Activated CD4-positive, alpha-beta T cell treated with anti-CD3 and anti-CD28 coated beads, Interleukin-2, amount 50 U/mL, for 24 hours (primary cell): ENCODE data around the gene HAVCR1.
A peak's percentile ranks its signal among the peaks of the same experiment; 100 is the strongest.
"Not testable (repeated sequence)": the region's sequence is repeated elsewhere in the genome, so short reads cannot be mapped to it uniquely, and the experiment has no call there.

Source experiments
- DNase-seq, 2 donors: peaks; one replicate each; pipeline ENCODE4 v3.0.0-alpha.2; 2020; ENCODE audit warnings: low read depth in 1 of 2, low spot score in 1 of 2

Gene HAVCR1

DNA sequence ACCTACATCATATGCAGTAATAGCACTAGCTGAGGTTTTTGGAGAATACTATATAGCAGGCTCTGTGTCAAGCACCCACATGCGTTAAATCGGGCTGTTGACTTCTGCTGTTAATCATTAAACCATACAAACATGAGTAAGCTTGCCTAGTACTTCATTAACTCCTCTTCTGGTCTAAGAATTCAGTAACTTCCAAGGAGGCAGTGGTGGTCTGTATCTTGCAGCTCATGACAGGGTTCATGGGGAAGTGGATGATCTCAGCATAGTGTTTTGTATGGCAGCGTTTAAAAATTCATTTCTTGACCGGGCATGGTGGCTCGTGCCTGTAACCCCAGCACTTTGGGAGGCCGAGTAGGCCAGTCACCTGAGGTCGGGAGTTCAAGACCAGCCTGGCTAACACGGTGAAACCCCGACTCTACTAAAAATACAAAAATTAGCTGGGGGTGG is at the start of gene HAVCR1:
HAVCR1 (minus strand) TSS at position 24 of the 447 bp plus-strand sequence. CDS start 1,173 bp downstream, outside the sequence.
- no peak for DNase-seq

DNA sequence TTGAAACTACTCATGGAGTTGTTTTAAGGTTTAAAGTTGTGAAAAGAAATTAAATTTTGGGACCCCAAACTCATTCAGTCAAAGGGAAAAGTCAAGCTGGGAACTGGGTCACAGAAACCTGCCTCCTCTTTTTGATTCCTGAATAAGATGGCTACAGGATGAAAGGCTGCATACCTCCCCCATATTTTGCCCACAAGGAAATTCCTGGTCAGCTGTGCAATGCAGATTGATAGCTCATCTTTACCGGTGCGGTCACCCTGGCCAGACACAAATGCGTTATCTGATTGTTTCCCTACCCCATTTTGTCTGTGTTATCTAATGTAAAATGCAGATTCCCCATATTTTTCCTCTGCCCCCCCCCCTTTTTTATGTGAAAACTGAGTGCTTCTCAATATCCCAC is 48.6 kb upstream of the HAVCR1 start:
- DNase-seq = no peak

DNA sequence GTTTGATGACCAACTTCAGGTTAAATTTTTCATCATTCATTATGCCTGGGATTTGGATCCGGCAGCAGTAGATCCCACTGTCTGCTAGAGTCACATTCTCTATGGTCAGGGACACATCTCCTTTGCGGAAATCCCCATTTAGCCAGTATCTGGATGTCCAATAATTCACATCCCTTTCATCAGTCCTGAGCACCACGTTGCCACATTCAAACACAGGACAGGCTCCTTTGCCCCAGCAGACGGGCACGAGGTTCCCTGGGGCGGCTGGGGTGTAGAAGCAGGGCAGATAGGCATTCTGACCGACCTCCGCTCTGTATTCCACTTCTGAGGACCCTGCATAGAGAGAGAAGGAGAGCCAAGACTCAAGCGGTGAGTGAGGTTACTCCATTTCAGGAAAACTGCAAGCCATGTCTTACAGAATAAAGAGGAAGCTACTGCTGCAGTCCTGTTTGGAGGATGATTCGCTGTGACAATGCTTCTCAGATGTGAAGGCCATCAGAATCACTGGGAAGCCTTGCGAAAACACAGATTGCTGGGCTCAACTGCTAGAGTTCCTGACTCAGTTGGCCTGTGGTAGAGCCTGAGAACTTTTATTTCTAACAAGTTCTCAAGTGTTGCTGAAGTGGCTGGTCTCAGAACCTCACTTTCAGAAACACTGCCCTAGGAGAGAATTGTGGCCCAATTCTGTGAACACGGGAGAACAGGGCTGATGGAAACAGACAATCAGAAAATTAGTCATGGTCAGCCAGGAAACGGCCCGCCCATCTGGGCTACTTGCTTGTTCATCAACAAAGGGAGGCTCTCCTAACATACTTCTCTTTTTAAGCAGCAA is 47.9 kb upstream of the HAVCR1 start:
- no peak for DNase-seq

DNA sequence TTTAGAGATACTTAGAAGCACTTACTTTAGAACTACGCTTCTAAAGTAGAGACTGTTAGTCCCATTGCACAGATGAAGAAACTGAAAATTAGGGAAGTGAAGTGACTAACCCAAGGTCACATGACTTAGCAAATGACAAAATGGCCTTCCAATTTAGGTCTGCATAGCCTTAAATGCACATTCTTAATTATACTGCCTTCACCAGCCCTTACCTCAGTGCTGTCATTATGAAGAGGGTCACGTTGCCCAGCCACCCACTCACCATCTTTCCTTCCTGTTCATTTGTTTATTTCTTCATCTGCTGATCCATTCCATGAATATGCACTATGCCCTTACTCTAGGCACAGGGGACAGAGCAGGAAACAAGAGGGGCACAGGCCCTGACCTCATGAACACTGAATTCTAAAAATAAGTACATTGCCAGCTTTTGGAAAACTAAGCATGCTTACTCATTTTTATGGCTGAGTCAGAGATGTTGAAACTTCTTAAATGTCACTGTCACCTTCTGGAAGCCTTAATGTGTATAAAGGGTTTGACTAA is 41.3 kb upstream of the HAVCR1 start:
- DNase-seq = no peak

DNA sequence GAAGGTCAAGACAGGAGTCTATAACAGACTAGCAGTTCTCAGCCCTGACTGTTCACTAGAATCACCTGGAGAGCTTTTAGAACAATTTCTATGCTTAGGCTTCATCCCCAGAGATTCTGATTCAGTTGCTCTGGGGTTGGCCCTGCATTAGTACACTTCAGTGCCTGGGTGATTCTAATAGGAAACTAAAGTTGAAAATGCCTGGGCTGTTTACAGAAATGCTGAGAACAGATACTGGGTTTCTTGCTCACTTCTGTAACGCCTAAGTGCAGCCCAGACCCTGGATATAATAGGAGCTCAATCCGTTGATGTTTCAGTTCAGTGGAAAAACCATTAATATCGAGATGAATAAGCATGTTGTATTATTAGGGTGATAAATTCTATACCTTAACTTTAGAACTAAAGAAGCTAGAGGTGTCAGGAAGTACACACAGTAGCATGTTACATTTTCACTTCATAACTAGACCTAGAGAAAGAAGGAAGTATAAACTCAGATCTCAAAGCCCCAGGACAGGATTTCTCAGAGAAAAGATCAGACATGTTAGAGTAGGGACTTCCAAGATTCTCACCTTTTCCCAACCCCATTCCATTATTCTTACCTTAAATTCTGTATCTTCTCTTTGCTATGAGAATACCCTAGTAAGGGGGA is 29.6 kb upstream of the HAVCR1 start:
- DNase-seq = no peak

DNA sequence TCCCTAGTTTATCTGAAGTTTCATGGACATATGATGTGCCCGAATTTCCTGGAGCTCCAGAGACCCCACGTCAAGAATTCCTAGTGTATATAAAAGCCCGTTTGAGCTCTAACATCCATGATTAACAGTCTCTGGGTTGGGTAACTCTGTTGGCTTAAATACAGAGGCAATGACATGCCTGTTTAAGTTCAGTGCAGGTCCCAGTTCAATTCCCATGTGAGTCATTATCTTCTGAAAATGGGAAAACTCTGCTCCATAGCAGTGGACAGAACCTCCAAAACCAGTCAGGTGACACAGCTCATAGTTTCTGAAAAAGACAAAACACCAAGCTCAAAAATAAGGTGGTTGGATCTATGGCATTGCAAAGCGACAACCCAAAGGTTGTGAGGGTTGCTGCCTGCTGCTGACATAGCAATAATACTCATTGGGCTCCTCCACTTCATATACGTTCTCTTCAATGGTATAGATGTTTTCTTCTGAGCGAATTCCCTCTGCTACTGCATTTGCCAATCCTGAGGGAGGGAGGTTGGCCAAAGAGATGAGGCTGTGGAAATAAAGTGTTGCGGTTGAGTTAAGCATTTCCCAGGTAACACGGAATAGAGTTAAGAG is 27.9 kb upstream of the HAVCR1 start:
- no peak for DNase-seq

GRCh38 chr5:157085930-157086329 is 27.0 kb upstream of the HAVCR1 start:
- no peak for DNase-seq

- no peak for DNase-seq
These were observed 21.4 kb upstream of the HAVCR1 start for GRCh38 chr5:157080286-157080685.

- no peak for DNase-seq
These were observed 17.6 kb upstream of the HAVCR1 start for GRCh38 chr5:157076558-157076957.

GRCh38 chr5:157072508-157072907 is 13.6 kb upstream of the HAVCR1 start:
- DNase-seq = peak in 1 of 2 donors; percentile 5

GRCh38 chr5:157069949-157070348 is 11.0 kb upstream of the HAVCR1 start:
- no peak for DNase-seq

DNA sequence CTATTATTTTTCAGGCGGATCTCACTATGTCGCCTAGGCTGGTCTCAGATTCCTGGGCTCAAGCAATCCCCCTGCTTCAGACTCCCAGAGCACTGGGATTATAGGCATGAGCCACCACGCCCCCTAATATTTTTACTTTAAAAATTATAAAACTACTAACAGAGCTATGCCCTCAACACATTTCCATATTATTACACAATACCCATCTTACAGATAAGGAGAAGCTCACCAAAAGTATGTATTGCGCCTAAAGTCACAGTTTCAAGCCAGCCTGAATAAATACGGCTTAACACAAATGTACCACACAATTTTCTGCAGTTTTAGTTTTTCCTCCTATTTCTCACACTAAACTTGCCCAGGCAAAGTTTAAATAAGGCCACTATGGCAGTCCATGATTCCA is 9.9 kb upstream of the HAVCR1 start:
- DNase-seq = no peak

DNA sequence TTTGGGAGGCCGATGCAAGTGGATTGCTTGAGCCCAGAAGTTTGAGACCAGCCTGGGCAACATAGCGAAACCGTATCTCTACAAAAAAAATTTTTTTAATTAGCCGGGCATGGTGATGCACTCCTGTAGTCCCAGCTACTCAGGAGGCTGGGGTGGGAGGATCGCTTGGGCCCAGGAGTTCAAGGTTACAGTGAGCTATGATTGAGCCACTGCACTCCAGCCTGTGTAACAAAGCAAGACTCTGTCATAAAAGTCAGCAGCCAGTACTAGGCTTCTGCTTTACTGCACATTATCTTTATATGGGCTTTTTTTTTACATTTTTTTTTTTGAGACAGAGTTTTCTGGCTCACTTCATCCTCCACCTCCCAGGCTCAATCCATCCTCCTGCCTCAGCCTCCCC is 9.4 kb upstream of the HAVCR1 start:
- no peak for DNase-seq

- no peak for DNase-seq
These were observed 8.1 kb upstream of the HAVCR1 start for GRCh38 chr5:157067005-157067404.

- no peak for DNase-seq
These were observed 7.2 kb upstream of the HAVCR1 start for GRCh38 chr5:157066080-157066479.

DNA sequence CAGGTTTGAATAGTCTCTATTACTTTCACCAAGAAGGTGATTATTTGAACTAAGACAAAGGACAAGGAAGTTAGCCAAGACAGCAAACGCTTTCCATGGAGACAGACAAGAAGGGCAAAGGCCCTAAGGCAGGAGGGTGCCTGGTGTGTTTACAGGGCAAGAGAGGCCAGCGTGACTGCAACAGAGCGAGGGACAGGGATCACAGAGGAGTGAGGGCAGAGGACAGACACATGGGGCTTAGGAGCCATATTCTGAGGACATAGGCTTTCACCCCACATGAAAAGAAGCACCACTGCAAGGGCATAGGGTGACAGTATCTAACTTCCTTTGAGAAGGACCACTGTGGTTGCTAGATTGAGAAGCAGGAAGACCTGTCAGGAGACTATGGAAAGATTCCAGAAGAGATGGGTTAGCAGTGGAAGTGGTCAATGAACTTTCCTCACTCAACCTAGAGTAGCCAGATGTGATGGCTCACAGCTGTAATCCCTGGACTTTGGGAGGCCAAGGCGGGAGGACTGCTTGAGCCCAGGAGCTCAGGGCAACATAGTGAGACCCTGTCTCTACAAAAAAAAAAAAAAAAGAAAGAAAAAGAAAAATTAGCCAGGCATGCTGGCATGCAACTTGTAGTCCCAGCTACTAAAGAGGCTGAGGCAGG is 5.0 kb upstream of the HAVCR1 start:
- DNase-seq = no peak

- DNase-seq = no peak
These were observed 975 bp upstream of the HAVCR1 start for GRCh38 chr5:157059891-157060290.

DNA sequence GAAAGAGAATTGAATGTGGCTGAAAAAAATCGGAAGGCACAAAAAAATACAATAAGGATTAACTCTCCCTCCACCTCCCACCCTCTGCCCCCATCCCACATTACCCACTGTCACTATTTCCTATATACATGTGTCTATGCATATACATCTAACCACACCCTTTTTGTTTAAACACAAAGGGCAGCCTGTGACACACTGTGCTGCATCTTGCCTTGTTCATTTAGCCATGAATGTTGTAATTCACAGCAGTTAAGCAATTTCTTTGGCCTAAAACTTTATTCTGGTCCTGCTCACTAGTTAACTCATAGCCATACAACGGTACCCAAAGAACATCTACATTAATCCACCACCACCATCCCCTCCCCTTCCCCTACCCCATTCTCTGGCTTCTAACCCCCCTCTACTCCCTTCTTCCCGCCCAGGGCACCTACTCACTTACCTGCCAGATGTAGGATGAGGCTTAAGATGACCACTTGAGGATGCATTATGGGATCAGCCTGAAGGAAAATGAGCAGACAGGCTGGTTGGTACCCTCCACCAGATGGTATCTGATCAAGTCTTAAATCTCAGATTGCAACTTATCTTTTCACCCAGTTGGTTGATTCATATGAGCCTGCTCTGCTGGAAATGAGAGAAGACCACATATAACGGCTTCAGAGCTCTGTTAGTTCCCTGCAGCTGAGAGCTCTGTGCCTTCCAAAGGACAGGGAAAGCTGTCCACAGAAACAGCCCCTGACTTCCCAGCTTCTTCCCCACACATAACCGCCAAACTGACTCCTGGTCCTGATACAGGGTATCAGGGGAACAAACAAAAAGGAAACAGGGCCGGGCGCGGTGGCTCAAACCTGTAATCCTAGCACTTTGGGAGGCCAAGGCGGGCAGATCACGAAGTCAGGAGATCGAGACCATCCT is 1.2 kb downstream of the HAVCR1 start:
- DNase-seq = no peak

DNA sequence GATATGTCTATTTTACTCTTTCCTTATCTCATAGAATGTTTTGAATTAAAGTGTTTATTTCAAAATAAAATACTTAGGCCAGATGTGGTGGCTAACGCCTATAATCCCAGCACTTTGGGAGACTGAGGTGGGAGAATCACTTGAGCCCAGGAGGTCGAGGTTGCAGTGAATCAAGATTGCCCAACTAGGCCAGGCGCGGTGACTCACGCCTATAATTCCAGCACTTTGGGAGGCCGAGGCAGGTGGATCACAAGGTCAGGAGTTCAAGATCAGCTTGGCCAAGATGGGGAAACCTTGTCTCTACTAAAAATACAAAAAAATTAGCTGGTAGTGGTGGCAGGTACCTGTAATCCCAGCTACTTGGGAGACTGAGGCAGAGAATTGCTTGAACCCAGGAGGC is 2.1 kb downstream of the HAVCR1 start:
- DNase-seq = not testable (repeated sequence)

DNA sequence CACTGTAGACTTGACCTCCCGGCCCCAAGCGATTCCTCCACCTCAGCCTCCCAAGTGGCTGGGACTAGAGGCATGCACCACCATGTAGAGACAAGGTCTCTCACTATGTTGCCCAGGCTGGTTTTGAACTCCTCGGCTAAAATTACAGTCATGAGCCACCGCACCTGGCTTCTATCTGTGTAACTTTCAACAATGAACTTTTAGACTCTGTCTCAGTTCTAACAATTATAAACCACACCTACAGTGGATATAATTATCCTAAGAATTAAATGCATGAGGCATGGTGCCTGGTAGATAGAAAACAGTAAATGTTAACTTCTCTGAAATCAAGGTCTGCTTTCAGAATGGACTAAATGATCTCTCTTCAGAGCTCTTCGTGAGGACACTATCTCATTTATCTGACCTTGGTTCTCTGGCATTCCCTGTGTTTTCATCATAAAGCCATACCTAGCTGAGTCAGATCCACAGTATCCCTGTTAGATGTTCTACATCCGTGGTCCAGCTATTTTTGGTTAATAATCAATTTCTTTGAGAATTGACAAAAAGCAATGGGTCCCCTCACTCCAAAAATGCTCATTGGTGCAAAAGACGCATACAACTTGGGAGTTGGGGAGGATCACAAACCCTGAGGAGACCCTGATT is 7.2 kb downstream of the HAVCR1 start:
- no peak for DNase-seq
